KOPT-K1 (cell line): ENCODE measurements around the gene REXO5.

Source experiments
- H3K27ac ChIP-seq: fragments of 200-600 bp; sonication (generic); 2 replicates; pipeline ENCODE4 v1.5.1; 2016; ENCODE audit warnings: antibody characterized with exemption, mild to moderate bottlenecking, low read depth, low read length; ENCODE audit not compliant: poor library complexity, severe bottlenecking
- H3K36me3 ChIP-seq: fragments of 200-600 bp; sonication (generic); 2 replicates; pipeline ENCODE4 v1.5.1; 2017; ENCODE audit warnings: antibody characterized with exemption, mild to moderate bottlenecking, low read length, moderate library complexity; ENCODE audit not compliant: insufficient read depth
- H3K9me3 ChIP-seq: fragments of 200-600 bp; sonication (generic); 2 replicates; pipeline ENCODE4 v1.5.1; 2017; ENCODE audit warnings: antibody characterized with exemption, low read length, mild to moderate bottlenecking; ENCODE audit not compliant: insufficient read depth, poor library complexity, severe bottlenecking

The REXO5 gene

GRCh38 chr16:20821682-20822081 is 15.4 kb downstream of the REXO5 start:
- Histone ChIP-seq H3K9me3 (no peaks in the 10 kb centered on the region), H3K27ac (peak overlapping the region; percentile 62), H3K36me3 (peaks cover 88% of the 10 kb centered on the region)

GRCh38 chr16:20822521-20823325 is 16.4 kb downstream of the REXO5 start:
- H3K27ac ChIP-seq: peak overlapping the region; percentile 62
- H3K9me3 ChIP-seq: no peaks in the 10 kb centered on the region
- peaks cover 89% of the 10 kb centered on the region for H3K36me3 ChIP-seq

- Histone ChIP-seq H3K36me3 (peaks cover 90% of the 10 kb centered on the region), H3K27ac (no peak overlapping the region)
Measured at GRCh38 chr16:20826039-20826566, 19.8 kb downstream of the REXO5 start.

GRCh38 chr16:20829536-20829935 is 23.2 kb downstream of the REXO5 start:
- Histone ChIP-seq H3K9me3 (no peaks in the 10 kb centered on the region), H3K27ac (no peak overlapping the region), H3K36me3 (peaks cover 85% of the 10 kb centered on the region)

More at GRCh38 chr16:20826039-20826566, 19.8 kb downstream of the REXO5 start:
- H3K9me3 ChIP-seq: no peaks in the 10 kb centered on the region

GRCh38 chr16:20830372-20830771 is 24.0 kb downstream of the REXO5 start:
- Histone ChIP-seq H3K36me3 (peaks cover 87% of the 10 kb centered on the region), H3K27ac (no peak overlapping the region), H3K9me3 (no peaks in the 10 kb centered on the region)

GRCh38 chr16:20833086-20833485 is 26.8 kb downstream of the REXO5 start:
- no peak overlapping the region for H3K27ac ChIP-seq
- peaks cover 88% of the 10 kb centered on the region for H3K36me3 ChIP-seq
- peaks cover 12% of the 10 kb centered on the region for H3K9me3 ChIP-seq

- Histone ChIP-seq H3K36me3 (peaks cover 92% of the 10 kb centered on the region), H3K9me3 (peaks cover 12% of the 10 kb centered on the region), H3K27ac (no peak overlapping the region)
Measured at GRCh38 chr16:20838240-20838639, 31.9 kb downstream of the REXO5 start.

- peaks cover 80% of the 10 kb centered on the region for H3K36me3 ChIP-seq
- H3K27ac ChIP-seq: no peak overlapping the region
- H3K9me3 ChIP-seq: peaks cover 12% of the 10 kb centered on the region
Measured at GRCh38 chr16:20839504-20839903, 33.2 kb downstream of the REXO5 start.

- no peaks in the 10 kb centered on the region for H3K9me3 ChIP-seq
- H3K36me3 ChIP-seq: peaks cover 71% of the 10 kb centered on the region
- peak overlapping the region; percentile 53 for H3K27ac ChIP-seq
Measured at GRCh38 chr16:20844054-20844453, 37.7 kb downstream of the REXO5 start.

DNA sequence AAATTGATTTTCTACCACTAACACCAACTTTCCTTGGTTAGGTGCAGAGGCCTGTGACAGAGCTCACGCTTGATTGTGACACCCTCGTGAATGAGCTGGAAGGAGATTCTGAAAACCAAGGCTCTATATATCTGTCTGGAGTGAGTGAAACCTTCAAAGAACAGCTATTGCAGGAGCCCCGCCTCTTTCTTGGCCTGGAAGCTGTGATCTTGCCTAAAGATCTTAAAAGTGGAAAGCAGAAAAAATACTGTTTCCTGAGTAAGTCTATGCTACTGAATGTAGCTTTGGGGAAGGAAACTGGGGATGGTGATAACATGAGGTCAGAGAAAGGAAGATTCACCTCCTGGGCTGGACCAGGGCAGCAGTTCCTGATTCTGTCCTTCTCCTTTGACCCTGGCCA is 38.3 kb downstream of the REXO5 start:
- peaks cover 71% of the 10 kb centered on the region for H3K36me3 ChIP-seq
- no peaks in the 10 kb centered on the region for H3K9me3 ChIP-seq
- peak overlapping the region; percentile 53 for H3K27ac ChIP-seq

DNA sequence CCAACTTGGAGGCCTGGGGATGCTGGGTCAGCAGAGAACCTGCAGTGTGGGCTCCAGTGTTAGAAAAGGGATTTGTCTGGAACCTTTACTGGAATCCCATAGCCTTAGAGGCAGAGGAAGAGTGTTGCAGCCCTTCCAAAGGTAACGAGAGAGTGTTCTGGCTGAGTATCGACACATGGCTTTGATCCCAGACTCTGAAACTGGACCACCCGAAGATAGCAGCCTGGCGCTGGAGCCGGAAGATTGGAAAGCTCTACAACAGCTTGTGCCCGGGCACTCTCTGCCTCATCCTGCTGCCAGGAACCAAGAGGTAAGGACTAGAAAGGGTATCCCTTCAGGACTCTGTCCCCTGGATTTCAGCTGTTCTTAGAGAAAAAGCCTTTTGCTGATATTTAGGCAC is 39.7 kb downstream of the REXO5 start:
- Histone ChIP-seq H3K27ac (no peak overlapping the region), H3K9me3 (no peaks in the 10 kb centered on the region), H3K36me3 (peaks cover 65% of the 10 kb centered on the region)

- no peaks in the 10 kb centered on the region for H3K9me3 ChIP-seq
- H3K27ac ChIP-seq: no peak overlapping the region
- peaks cover 64% of the 10 kb centered on the region for H3K36me3 ChIP-seq
Measured at GRCh38 chr16:20846551-20846950, 40.2 kb downstream of the REXO5 start.

GRCh38 chr16:20847550-20847949 is 41.2 kb downstream of the REXO5 start:
- H3K36me3 ChIP-seq: peaks cover 54% of the 10 kb centered on the region
- H3K27ac ChIP-seq: no peak overlapping the region
- no peaks in the 10 kb centered on the region for H3K9me3 ChIP-seq

GRCh38 chr16:20849589-20850390 is 43.5 kb downstream of the REXO5 start:
- Histone ChIP-seq H3K9me3 (no peaks in the 10 kb centered on the region), H3K36me3 (peaks cover 69% of the 10 kb centered on the region), H3K27ac (no peak overlapping the region)

DNA sequence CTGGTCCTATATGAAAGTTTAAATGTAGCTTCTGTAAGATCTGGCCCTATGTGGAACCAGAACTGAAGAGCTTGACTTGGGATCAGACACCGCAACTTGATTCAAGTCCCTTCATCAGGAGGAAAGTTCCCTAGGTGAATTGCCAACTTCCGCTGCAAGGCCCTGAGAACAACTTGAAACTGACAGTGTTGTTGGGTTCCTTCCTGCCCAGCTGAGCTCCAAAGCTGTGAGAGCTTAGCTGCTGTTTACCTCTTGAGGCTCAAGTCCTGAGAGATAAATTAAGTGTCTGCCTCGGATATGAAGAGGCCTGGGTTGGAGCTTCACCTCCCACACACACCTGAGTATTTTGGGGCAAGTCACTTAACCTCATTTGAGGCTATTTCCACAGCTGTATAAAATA is 44.7 kb downstream of the REXO5 start:
- Histone ChIP-seq H3K36me3 (peaks cover 60% of the 10 kb centered on the region), H3K27ac (no peak overlapping the region), H3K9me3 (no peaks in the 10 kb centered on the region)
